ENCODE measurements around the gene RBFOX1. TPM values are rescaled to one million over a fixed set of nuclear protein-coding genes. Genes with fewer than 3 reads are reported as not detected.

The RBFOX1 gene
- polyA plus RNA-seq, 1 of the 3 experiments (the other 2 are of a cell fraction) = not detected

- Histone ChIP-seq H4K20me1 (ENCODE audit: insufficient read depth) (no peaks in the 10 kb centered on the region), H3K4me1 (ENCODE audit: control insufficient read depth in 1 of 2, insufficient read depth in 2 of 2, low read depth in 1 of 2, low read length in 1 of 2) (no peaks in the 10 kb centered on the region), H3K4me3 (ENCODE audit: low read depth in 2 of 2, low read length in 1 of 2) (no peak overlapping the region), H3K27me3 (ENCODE audit: insufficient read depth) (no peaks in the 10 kb centered on the region), H3K79me2 (ENCODE audit: insufficient read depth) (no peaks in the 10 kb centered on the region), H3K9me2 (no peaks in the 10 kb centered on the region), H2AFZ (ENCODE audit: low read depth) (no peak overlapping the region), H3K4me2 (no peak overlapping the region), H3K9me3 (no peaks in the 10 kb centered on the region), H3K36me3 (replicated peaks in 1 of 2; ENCODE audit: control insufficient read depth in 1 of 2, insufficient read depth in 2 of 2, low read length in 1 of 2) (no peaks in the 10 kb centered on the region), H3K27ac (ENCODE audit: low read depth in 2 of 2, low read length in 1 of 2) (no peak overlapping the region), H3K9ac (no peak overlapping the region), H3F3A (replicated peaks; ENCODE audit: insufficient read depth) (no peaks in the 10 kb centered on the region)
- CTCF ChIA-PET = no interaction called here
- POLR2A ChIA-PET = no interaction called here
- TF ChIP-seq FOSL2 (IDR thresholded peaks at IDR 0.05; ENCODE audit: borderline replicate concordance, low read depth) (no peak), RXRA (IDR thresholded peaks at IDR 0.05; ENCODE audit: borderline replicate concordance, low read depth) (no peak), GABPA (IDR thresholded peaks at IDR 0.05; ENCODE audit: low read depth) (no peak), NFIC (IDR thresholded peaks at IDR 0.05; ENCODE audit: borderline replicate concordance) (no peak), IRF3 (IDR thresholded peaks at IDR 0.05; ENCODE audit: low read depth, low read length) (no peak), RCOR1 (IDR thresholded peaks at IDR 0.05; ENCODE audit: low read length) (no peak), EP300 (IDR thresholded peaks at IDR 0.05; ENCODE audit: borderline replicate concordance in 1 of 2, low read depth in 1 of 2, low read length in 1 of 2) (no peak), TEAD4 (IDR thresholded peaks at IDR 0.05; ENCODE audit: borderline replicate concordance, insufficient read depth) (no peak), NRF1 (IDR thresholded peaks at IDR 0.05; ENCODE audit: low read depth, low read length) (no peak), ELF1 (IDR thresholded peaks at IDR 0.05) (no peak), MEF2A (IDR thresholded peaks at IDR 0.05; ENCODE audit: borderline replicate concordance, low read depth) (no peak), GATA2 (CRISPR knock-in tag; IDR thresholded peaks at IDR 0.05) (no peak), SIN3A (IDR thresholded peaks at IDR 0.05; ENCODE audit: borderline replicate concordance, low read depth, low read length) (no peak)
- TF ChIP-seq, protein P1, sequence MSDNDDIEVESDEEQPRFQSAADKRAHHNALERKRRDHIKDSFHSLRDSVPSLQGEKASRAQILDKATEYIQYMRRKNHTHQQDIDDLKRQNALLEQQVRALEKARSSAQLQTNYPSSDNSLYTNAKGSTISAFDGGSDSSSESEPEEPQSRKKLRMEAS (IDR thresholded peaks at IDR 0.05; ENCODE audit: low read depth) = no peak
- 50% methylated on average over 6 of the region's 6 CpGs for WGBS (ENCODE audit: low lambda C conversion rate)
- DNase-seq = no peak
These were observed 88.2 kb downstream of the RBFOX1 start for GRCh38 chr16:7420843-7421242.

DNA sequence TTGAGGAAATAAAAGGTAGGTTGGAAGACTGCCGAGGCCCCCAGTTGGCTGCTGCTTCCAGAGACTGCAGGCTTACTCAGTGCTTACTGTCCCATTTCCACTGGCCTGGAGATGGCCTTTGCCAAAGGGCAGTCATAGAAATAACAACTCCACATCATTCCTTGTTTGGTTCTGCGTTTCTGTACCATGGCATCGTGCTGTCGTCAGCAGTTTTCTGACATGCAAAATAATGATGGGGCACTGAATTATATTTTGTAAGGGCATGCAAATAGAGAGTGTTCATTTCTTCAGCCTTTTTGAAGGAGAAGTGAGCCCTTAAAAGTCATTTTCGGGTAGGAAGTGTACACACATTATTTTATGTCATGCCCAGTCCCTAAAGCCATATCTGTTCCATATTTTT lies 88.9 kb downstream of the RBFOX1 start:
- Histone ChIP-seq H3K27ac (ENCODE audit: low read depth in 2 of 2, low read length in 1 of 2) (no peak overlapping the region), H2AFZ (ENCODE audit: low read depth) (no peak overlapping the region), H4K20me1 (ENCODE audit: insufficient read depth) (no peaks in the 10 kb centered on the region), H3K4me3 (ENCODE audit: low read depth in 2 of 2, low read length in 1 of 2) (no peak overlapping the region), H3K9ac (no peak overlapping the region), H3K36me3 (replicated peaks in 1 of 2; ENCODE audit: control insufficient read depth in 1 of 2, insufficient read depth in 2 of 2, low read length in 1 of 2) (no peaks in the 10 kb centered on the region), H3K79me2 (ENCODE audit: insufficient read depth) (no peaks in the 10 kb centered on the region), H3K4me1 (ENCODE audit: control insufficient read depth in 1 of 2, insufficient read depth in 2 of 2, low read depth in 1 of 2, low read length in 1 of 2) (no peaks in the 10 kb centered on the region), H3K9me3 (no peaks in the 10 kb centered on the region), H3K9me2 (no peaks in the 10 kb centered on the region), H3F3A (replicated peaks; ENCODE audit: insufficient read depth) (no peaks in the 10 kb centered on the region), H3K27me3 (ENCODE audit: insufficient read depth) (no peaks in the 10 kb centered on the region), H3K4me2 (no peak overlapping the region)
- POLR2A ChIA-PET = no interaction called here
- DNase-seq = no peak
- WGBS (ENCODE audit: low lambda C conversion rate) = 31% methylated on average over 4 of the region's 5 CpGs
- CTCF ChIA-PET = no interaction called here
- TF ChIP-seq RXRA (IDR thresholded peaks at IDR 0.05; ENCODE audit: borderline replicate concordance, low read depth) (no peak), EZH2phosphoT487 (IDR thresholded peaks at IDR 0.05; ENCODE audit: borderline replicate concordance, low read depth) (no peak), REST (IDR thresholded peaks at IDR 0.05; ENCODE audit: low read depth, low read length) (no peak), FOSL2 (IDR thresholded peaks at IDR 0.05; ENCODE audit: borderline replicate concordance, low read depth) (no peak), TCF12 (IDR thresholded peaks at IDR 0.05) (no peak)
- TF ChIP-seq, protein P2, sequence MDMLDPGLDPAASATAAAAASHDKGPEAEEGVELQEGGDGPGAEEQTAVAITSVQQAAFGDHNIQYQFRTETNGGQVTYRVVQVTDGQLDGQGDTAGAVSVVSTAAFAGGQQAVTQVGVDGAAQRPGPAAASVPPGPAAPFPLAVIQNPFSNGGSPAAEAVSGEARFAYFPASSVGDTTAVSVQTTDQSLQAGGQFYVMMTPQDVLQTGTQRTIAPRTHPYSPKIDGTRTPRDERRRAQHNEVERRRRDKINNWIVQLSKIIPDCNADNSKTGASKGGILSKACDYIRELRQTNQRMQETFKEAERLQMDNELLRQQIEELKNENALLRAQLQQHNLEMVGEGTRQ (IDR thresholded peaks at IDR 0.05; ENCODE audit: borderline replicate concordance, low read depth, low read length) = no peak
- TF ChIP-seq, protein P3, sequence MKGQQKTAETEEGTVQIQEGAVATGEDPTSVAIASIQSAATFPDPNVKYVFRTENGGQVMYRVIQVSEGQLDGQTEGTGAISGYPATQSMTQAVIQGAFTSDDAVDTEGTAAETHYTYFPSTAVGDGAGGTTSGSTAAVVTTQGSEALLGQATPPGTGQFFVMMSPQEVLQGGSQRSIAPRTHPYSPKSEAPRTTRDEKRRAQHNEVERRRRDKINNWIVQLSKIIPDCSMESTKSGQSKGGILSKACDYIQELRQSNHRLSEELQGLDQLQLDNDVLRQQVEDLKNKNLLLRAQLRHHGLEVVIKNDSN (IDR thresholded peaks at IDR 0.05; ENCODE audit: borderline replicate concordance, low read depth) = no peak

Measured in SK-N-SH (cell line).